Activated CD8-positive, alpha-beta memory T cell treated with anti-CD3 and anti-CD28 coated beads, Interleukin-2, amount 50 U/mL, for 1 hour (primary cell): ENCODE data around the gene ATG9A.

Source experiments
- DNase-seq: peaks from one replicate; pipeline ENCODE4 v3.0.0-alpha.2; 2020; ENCODE audit errors: extremely low read depth

Gene ATG9A

DNA sequence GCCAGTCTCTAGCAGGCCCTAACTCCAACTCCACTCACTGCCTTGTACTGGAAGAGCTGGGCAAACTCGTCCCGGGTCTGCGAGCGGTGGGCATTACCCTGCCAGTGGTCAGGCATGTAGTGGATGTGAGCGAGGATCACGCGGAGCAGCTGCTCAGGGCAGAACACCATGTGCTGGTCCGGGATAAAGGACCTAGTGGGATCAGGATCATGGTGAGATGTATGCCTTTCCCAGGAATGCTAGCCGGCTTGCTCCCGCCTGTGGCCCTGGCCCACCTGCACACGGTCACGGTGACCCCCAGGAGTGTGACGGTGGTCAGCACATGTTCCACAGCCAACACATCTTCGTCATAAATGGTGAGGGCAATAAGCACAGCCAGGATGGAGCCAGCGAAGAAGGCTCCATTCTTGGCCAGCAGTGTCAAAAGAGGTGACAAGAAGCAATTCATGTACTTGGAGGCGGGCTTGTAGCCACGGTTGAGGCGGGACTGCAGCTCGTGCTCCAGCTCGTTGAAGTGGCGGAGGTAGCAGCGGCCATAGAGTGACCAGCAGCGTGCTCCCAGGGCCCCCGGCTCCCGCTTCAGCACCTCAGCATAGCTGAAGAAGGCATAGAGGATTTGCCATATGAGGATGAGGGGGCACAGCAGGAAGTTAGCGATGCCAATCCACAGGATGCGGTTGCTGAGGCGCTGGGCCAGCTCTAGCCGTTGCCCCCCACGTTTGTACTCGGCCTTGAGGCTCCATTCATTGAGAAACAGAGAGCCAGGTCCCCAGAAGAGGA lies 5.4 kb downstream of the ATG9A start:
- no peak for DNase-seq

DNA sequence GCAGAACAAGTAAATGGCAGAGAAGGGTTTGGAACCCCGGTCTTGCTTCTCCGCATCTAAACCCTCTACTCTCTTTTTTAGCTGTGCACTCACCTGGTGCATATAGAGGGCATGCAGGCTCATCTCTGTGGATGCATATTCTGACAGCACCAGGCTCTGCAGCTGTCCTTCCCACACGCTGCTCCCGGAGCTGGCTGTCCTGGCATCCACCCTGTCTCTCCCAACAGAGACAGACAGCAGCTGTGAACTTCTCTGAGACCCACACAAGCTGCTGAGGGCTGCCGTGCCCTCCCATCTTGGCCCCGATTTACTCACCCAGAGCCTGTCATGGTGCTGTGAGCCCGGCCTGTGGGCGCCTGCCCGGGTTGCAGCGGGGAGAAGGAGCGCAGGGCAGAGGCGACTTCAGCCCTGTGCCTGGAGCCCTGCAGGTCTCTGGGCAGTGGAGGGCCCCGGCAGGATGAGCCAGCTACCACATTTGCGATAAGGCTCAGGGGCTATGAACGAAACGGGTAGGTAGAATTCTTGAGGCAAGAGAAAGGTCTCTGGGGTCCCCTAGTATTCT lies 7.4 kb downstream of the ATG9A start:
- DNase-seq, result no peak

DNA sequence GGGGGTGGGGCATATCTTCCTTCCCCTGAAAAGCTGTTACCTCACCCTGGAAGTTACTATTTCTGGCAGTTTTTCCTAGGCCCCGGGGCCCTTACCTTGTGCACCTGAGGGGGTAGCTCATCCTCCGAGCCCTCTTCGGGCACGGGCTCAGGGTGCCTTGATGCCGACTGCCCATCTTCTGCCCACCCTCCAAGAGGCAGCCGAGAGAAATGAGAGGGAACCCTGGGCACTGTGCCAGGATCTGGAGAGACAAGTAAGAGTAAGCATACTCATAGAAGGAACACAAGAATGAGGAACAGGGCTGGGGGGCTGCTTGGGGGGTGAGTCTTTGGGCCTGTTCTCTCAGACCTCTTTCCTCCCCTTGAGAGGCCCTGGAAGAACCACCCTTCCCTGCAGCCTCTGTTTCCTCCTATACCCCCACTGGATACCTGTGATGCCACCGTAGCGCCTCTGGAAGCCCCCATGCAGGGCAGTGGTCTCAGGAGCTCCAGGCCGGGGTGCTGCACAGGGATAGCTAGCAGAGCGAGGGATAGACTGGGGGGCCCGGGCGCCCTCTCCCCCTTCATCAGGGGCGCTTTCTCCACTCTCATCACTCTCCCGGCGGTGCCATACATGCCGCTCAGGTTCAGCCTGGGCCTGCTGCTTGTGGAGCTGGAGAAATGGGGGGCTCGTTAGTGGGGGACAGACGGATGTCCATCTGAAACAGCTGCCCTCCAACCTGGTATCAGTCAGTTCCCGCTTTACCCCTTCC lies 8.6 kb downstream of the ATG9A start:
- no peak for DNase-seq

DNA sequence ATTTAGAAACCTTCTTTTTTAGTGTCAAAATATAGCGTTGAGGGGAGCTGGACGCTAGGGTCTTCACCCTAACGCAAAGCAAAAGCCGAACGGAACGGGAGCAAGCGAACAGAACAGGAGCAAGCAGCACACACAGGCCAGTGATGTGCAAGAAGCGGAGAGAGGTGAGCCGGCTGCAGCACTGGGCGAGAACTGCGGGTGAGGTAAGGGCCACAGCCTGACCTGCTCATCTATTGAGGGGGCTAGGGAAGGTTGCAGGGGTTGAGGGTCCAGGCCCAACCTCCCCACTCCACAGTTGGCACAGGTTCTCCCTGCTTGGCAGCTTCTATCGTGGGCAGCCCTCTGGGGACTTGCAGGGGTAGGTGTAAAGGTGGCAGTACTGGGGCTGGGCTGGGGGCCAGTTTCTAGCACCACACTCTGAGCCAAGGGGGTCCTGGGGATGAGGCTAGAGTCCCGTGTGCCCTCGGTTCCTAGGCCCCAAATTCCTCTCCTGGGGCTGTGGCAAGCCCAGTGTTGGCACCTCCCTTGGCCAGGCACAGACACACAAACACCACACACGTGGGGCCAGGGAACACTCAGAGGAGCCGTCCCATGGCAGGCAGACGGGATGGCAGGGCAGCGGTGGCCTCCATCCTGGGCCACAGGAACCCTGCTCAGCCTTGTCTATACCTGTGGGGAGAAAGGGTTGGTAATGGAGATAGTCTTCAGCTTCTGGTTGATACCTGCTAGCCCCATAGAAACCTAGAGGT lies 9.5 kb downstream of the ATG9A start:
- DNase-seq, result no peak

DNA sequence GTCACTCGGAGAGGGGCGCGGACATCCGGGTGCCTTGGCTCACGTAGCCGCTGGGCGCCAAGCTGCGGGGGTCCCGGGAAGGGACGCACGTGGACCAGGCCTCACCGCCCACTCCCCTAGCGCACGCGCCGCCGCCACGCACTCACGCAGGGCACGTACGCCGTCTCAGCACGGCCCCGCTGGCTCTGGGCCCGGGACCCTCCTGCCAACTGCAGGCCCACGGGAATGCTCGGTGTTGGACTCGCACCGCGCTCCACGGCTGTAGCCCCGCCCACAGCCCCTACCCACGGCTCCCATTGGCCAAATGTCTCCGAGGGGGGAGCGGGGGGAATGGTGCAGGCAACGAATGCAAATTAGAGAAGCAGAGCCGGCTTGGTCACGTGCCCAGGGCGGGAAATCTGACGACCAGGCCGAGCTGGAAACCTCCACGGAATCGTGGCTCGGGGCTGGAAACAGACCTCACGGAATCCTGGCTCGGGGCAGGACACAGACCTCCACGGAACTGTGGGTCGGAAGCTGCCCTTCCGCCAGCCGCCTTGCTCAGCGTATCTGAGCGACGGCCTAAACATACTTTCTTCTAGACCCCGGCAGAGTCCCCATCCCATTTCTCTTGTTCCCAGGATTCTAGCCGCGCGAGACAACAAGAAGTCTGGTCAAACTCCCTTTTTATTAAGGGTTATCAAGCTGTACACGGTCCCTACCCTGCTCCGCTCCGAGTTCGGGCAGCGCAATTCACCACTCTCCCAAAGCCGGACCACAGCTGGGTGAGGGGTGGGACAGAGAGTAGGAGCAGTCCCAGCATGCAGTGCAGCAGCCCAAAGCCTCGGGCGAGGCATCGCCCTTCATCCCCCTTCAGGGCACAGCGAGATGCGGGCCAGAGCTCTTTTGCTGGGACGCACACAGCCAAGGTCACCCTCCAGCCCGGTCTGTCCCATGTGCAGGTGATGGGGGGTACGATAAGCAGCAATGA lies 10.4 kb downstream of the ATG9A start, which contains the start of gene ABCB6:
Gene ABCB6, minus strand, starts transcription at position 227 of the 970 bp plus-strand sequence. CDS start 285 bp downstream, outside the sequence.
- DNase-seq, result peak; percentile 71

DNA sequence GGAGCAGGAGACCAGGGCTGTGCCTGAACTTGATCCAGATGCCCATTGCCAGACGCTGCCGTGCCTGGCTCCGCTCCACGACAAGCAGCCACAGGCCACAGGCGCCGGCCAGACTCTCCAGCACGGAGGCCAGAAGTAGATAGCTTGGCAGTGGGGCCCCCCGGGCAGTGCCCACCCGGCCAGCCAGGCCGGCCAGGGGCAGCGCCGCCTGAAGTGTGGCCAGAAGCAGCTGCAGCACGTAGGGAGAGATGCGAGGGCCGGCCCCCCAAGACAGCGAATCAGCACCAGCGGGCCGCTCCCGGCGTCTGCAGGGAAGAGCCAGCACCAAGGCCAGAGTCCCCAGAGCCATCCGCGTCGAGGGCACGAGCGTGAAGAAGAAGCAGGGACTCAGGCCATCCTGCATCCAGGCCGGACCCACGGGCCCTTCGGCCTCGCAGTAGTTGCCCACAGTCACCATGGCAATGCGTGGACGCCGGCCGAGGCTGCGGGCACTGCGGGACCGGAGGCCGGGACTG lies 11.2 kb downstream of the ATG9A start:
- no peak for DNase-seq

DNA sequence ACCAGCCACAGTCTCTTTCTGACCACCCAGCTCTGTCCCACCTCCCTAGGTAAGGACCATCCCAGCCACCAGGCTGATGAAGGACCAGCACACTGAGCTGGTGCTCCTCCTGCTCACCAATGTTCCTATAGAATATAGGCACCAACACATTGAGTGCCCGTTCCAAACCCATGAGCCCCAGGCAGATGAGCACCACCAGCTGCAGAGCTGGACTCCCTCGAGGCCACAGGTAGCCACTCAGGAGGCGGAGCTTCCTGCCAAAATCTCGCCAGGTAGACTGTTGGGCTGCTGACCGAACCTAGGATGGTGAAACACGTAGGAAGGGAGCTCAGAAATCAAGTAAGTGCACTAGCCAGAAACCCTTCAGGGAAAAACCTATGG lies 12.9 kb downstream of the ATG9A start:
- DNase-seq, result no peak

DNA sequence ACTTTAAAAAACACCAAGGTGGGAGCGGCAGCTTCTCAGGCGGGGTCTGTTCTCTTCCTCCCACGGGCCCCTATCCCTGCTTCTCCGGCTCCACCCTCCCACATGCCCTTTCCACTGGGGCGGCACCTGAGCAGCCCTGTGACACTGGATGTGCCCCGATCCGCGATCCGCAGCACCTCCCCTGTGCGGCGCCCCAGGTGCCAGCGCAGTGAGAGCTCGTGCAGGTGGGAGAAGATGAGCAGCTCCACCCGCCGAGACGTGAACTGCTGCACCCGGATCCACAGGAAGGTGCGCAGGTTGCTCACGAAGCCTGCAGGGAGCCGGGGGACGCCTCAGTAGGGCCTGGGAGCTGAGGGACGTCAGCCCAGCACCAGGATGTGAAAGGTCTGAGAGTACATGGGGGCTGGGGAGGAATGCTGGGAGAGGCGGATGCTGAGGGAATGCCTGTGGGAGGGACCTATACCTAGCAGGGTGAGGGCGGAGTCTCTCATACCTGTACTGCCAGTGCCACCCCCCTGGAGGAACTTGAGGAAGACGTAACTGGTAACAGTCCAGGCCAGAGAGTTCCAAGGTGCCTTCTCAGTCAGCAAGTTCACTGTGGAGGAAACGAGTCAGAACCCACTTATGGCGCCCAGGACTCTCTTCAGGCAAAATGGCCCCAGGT lies 13.4 kb downstream of the ATG9A start:
- no peak for DNase-seq

DNA sequence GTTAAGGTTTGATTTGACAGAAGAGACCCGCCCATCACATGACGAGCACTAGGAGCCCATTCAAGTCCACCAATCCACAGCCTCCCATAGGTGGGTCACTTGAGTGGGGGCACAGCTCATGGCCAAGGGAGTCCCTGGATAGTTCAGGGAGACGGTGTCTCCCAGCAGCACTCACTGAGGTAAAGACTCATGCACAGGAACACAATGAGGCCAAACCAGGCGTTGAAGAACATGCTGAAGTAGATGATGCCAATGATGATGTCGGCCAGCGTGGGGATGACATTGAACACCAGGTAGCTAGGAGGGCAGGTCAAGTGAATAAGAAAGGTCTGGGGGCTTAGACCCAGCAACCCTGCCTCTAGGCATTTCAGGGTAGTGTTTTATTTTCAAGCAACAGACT lies 14.7 kb downstream of the ATG9A start:
- no peak for DNase-seq

DNA sequence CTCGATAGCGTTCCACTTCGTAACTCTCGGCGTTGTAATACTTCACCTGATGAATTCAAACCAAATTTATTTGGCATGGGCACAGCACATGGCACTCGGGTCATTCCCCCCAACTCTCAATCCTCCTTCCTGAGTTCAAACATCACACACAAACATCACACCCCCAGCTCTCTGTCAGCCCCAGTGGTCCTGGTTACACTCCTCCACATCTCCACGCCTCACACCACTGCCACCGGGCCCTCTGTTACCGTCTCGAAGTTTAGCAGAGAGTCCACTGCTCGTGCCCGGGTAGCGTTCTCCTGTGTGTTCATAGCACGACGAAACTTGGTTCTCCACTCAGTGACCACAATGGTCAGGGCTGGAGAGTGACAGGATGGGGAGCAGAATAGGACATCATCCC lies 15.3 kb downstream of the ATG9A start:
- DNase-seq, result no peak

DNA sequence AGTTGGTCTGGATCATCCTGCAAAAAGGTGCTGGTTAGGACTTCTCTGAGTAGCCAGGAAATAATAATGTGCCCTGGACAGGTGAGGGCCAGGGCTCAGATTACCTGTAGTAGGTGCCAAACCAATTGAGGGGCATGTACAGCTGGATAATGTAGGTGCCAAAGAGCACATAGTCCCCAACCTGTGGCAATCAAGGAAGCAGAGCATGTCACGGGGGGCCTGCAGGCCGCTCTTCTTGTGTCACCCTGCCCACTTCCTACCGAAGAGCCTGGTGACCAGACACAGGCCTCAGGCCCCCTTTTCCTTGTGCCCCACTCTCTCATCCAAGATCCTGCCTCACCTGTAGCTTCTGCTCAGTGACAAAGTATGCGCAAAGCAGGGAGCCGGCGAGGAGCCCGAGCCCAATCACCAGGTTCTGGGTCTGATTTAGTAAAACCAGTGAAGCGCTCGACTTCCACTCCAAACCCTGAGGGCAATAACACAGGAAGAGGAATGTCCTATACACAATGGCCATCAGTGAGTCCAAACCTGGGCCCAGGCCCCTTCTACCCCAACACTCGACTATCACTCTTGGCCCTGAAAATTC lies 15.9 kb downstream of the ATG9A start:
- no peak for DNase-seq

DNA sequence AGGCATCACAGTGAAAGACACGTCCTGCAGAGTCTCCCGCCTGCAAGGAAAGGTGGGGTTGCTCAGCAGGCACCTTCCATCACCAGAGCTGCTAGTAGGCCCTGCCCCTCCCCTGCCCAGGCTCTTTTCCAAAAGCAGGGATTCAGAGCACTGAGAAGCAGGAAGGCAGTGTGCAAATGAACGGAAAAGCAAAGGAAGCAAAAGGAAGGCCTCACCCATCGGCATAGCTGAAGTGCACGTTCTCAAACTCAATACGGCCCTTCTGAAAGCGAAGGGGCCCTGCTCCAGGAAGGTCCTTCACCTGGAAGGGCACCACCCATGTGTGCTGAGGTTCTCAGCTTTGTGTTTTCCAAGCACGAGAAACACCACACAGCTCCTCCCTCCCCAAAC lies 16.4 kb downstream of the ATG9A start:
- DNase-seq, result no peak

DNA sequence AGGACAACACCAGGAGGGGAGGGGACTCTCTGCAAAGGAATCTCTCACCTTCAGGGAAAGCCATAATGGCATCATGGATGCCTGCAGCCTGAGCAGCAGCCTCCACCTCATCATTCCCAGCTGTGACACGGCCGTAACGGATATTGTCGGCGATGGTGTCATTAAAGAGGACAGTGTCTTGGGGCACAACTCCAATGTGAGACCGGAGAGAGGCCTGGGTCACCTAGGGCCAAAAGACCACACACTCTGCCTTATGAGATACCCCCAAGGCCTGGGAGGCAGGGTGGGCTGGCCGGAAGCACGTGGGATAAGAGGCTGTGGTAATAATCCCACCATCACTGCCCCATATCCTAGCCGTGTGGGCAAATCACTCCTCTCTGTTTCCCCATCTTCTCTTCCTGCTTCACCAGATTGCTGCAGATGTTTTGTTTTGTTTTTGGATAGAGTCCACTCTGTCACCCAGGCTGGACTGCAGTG lies 18.5 kb downstream of the ATG9A start:
- no peak for DNase-seq

DNA sequence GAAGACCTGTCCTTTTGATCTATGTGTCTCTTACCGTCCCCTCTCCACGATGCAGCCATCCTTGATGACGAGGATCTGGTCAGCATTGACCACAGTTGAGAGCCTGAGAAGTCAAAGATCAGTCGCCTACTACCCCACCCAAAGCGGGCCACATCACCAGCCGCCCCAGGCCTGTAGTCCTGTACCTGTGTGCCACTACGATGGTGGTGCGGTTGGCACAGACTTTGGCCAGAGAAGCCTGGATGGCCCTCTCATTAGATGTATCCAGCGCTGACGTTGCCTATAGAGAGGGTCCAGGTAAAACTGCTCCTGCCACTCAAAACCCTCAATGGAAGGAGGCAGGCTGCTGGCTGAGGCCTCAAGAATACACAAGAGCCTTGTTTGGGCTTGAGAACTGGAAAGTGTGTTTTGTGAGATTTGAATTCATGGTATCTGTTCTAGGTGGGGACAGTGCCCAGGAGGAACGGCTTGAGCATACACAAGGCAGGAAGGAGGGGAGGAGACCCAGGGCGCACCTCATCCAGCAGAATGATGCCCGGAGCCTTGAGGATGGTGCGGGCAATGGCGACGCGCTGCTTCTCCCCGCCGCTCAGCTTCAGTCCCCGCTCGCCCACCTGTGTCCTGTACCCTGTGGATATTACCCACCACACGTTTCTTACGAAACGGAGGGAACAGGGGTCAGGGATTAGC lies 19.1 kb downstream of the ATG9A start:
- DNase-seq, result no peak

DNA sequence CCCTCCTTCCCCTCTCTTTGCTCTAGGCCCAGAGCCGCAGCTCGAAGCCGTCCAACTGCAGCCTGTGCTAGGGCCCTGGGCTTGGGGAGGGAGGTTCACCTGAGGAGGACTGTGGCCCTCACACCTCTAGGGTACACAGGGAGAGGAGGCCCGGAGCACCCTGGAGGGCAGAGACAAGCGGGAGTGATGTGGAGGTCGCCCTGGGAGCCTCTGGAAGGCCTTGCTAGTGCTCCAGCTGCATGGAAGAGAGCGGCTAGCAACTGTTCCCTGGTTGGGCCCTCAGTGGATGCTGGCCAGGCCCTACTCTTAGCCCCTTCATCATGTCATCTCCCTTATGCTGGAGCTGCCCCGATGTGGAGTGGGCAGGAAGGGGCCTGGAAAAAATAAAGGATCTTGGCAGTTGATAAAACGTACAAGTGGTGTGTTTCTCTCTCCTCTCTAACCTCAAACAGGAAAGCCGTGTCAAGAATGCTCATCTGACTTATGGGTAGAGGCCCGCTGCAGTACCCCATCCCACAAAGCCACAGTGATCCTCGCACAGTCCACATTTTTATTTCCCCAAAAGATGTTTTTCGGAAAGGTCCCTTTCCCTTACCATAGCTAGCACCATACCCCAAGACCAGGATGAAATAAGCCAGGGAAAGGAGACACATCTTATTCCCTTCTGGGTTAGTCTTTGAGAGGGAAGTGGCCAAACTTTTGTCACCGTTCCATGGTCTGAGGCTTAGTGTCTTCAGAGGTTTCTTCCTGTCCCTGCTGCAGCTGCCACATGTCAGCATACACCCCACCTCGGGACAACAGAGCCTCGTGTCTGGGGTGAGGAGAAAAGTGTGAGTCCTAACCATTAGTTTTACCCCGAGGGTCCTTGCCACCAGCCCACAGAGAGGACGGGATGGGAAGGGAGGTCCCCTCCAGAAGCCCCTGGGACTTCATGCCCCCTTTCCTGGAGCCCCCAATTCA lies 19.9 kb downstream of the ATG9A start:
- no peak for DNase-seq

DNA sequence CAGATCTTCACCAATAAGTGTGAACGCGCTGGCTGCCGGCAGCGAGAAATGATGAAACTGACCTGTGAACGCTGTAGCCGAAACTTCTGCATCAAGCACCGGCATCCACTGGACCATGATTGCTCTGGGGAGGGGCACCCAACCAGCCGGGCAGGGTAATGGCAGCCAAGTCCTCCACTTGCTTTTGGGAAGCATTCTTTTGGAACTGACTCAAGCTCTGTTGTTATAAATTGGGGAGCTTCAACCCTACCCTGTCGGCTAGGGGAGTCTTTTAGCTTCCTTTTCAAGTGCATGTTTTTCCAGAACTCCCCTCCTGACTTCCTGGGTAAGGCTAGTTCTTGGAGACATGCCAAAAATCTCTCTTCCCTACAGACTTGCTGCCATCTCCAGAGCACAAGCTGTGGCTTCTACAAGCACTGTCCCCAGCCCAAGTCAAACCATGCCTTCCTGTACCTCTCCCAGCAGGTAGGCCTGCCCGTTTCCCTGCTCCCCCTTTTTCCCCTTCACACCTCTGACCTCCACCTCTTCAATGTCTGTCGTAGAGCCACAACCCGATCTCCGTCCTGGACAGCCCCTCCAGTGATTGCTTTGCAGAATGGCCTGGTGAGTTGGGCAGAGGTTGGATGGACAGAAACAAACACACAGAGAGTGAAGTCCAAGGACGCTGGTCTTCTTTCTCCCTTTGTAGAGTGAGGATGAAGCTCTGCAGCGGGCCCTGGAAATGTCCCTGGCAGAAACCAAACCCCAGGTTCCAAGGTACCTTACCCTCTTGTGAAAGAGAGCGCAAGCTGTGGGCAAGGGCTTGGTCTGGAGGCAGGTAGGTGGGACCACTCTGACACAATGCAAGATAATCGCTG lies 21.3 kb downstream of the ATG9A start:
- no peak for DNase-seq
